ENCODE data around the gene CFAP54. TPM values are rescaled to one million over a fixed set of nuclear protein-coding genes. Genes with fewer than 3 reads are reported as not detected.

CFAP54 gene
- polyA plus RNA-seq, 1 of the 3 experiments (the other 2 are of a cell fraction), result 0.87 TPM

DNA sequence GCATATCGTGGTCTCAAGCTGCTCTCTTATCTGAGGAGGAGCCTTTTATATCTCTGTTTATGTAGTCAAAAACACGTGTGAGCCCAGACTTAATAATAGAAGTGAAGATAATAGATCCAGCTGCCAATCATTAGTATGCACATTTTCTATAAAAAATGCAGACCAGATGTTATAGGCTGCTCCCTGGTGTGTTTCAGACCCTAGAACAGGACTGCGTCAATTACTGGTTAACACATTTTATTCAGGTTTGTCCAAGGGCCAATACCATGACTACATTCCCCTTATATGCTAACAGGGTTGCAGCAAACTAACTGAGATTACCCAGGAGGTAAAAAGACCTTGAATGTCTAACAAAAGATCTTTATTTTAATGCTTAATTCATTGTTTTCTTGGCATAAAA, 319.2 kb downstream of the CFAP54 start:
- Histone ChIP-seq H3K9me3 (no peaks in the 10 kb centered on the region), H3K36me3 (replicated peaks in 1 of 2; ENCODE audit: control insufficient read depth in 1 of 2, insufficient read depth in 2 of 2, low read length in 1 of 2) (no peaks in the 10 kb centered on the region), H2AFZ (ENCODE audit: low read depth) (no peak overlapping the region), H3K9me2 (no peaks in the 10 kb centered on the region), H3K27ac (ENCODE audit: low read depth in 2 of 2, low read length in 1 of 2) (no peak overlapping the region), H3K27me3 (ENCODE audit: insufficient read depth) (no peaks in the 10 kb centered on the region), H3K9ac (no peak overlapping the region), H3K79me2 (ENCODE audit: insufficient read depth) (no peaks in the 10 kb centered on the region), H3K4me2 (no peak overlapping the region), H3K4me3 (ENCODE audit: low read depth in 2 of 2, low read length in 1 of 2) (no peak overlapping the region), H4K20me1 (ENCODE audit: insufficient read depth) (no peaks in the 10 kb centered on the region), H3K4me1 (ENCODE audit: control insufficient read depth in 1 of 2, insufficient read depth in 2 of 2, low read depth in 1 of 2, low read length in 1 of 2) (0 out of 4 replicates have a peak, but pooled peaks cover 0 to 6% of the 10 kb centered on the region in 2 experiments), H3F3A (replicated peaks; ENCODE audit: insufficient read depth) (no peaks in the 10 kb centered on the region)
- 18% methylated on average over 3 of the region's 3 CpGs for WGBS (ENCODE audit: low lambda C conversion rate)
- ChIA-PET CTCF (no interaction called here), POLR2A (no interaction called here)
- no peak for TF ChIP-seq FOXJ3 (CRISPR knock-in tag; IDR thresholded peaks at IDR 0.05)
- no peak for TF ChIP-seq TAF1 (IDR thresholded peaks at IDR 0.05; ENCODE audit: borderline replicate concordance, low read depth, low read length)
- TF ChIP-seq, protein P1, sequence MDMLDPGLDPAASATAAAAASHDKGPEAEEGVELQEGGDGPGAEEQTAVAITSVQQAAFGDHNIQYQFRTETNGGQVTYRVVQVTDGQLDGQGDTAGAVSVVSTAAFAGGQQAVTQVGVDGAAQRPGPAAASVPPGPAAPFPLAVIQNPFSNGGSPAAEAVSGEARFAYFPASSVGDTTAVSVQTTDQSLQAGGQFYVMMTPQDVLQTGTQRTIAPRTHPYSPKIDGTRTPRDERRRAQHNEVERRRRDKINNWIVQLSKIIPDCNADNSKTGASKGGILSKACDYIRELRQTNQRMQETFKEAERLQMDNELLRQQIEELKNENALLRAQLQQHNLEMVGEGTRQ (IDR thresholded peaks at IDR 0.05; ENCODE audit: borderline replicate concordance, low read depth, low read length), result no peak
- no peak for TF ChIP-seq RAD21 (IDR thresholded peaks at IDR 0.05; ENCODE audit: low read length)
- TF ChIP-seq RFX5 (IDR thresholded peaks at IDR 0.05; ENCODE audit: low read length), result no peak
- no peak for TF ChIP-seq CHD2 (IDR thresholded peaks at IDR 0.05; ENCODE audit: low read length, partially characterized antibody)
- TF ChIP-seq, protein P2, sequence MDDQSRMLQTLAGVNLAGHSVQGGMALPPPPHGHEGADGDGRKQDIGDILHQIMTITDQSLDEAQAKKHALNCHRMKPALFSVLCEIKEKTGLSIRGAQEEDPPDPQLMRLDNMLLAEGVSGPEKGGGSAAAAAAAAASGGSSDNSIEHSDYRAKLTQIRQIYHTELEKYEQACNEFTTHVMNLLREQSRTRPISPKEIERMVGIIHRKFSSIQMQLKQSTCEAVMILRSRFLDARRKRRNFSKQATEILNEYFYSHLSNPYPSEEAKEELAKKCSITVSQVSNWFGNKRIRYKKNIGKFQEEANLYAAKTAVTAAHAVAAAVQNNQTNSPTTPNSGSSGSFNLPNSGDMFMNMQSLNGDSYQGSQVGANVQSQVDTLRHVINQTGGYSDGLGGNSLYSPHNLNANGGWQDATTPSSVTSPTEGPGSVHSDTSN (IDR thresholded peaks at IDR 0.05), result no peak
- TF ChIP-seq JUND (IDR thresholded peaks at IDR 0.05), result no peak
- TF ChIP-seq, protein P3, sequence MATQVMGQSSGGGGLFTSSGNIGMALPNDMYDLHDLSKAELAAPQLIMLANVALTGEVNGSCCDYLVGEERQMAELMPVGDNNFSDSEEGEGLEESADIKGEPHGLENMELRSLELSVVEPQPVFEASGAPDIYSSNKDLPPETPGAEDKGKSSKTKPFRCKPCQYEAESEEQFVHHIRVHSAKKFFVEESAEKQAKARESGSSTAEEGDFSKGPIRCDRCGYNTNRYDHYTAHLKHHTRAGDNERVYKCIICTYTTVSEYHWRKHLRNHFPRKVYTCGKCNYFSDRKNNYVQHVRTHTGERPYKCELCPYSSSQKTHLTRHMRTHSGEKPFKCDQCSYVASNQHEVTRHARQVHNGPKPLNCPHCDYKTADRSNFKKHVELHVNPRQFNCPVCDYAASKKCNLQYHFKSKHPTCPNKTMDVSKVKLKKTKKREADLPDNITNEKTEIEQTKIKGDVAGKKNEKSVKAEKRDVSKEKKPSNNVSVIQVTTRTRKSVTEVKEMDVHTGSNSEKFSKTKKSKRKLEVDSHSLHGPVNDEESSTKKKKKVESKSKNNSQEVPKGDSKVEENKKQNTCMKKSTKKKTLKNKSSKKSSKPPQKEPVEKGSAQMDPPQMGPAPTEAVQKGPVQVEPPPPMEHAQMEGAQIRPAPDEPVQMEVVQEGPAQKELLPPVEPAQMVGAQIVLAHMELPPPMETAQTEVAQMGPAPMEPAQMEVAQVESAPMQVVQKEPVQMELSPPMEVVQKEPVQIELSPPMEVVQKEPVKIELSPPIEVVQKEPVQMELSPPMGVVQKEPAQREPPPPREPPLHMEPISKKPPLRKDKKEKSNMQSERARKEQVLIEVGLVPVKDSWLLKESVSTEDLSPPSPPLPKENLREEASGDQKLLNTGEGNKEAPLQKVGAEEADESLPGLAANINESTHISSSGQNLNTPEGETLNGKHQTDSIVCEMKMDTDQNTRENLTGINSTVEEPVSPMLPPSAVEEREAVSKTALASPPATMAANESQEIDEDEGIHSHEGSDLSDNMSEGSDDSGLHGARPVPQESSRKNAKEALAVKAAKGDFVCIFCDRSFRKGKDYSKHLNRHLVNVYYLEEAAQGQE (IDR thresholded peaks at IDR 0.05; ENCODE audit: low read depth, low read length), result no peak
- TF ChIP-seq, protein P4, sequence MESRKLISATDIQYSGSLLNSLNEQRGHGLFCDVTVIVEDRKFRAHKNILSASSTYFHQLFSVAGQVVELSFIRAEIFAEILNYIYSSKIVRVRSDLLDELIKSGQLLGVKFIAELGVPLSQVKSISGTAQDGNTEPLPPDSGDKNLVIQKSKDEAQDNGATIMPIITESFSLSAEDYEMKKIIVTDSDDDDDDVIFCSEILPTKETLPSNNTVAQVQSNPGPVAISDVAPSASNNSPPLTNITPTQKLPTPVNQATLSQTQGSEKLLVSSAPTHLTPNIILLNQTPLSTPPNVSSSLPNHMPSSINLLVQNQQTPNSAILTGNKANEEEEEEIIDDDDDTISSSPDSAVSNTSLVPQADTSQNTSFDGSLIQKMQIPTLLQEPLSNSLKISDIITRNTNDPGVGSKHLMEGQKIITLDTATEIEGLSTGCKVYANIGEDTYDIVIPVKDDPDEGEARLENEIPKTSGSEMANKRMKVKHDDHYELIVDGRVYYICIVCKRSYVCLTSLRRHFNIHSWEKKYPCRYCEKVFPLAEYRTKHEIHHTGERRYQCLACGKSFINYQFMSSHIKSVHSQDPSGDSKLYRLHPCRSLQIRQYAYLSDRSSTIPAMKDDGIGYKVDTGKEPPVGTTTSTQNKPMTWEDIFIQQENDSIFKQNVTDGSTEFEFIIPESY (IDR thresholded peaks at IDR 0.05; ENCODE audit: borderline replicate concordance, low read depth), result no peak
- TF ChIP-seq FOXM1 (IDR thresholded peaks at IDR 0.05; ENCODE audit: low read depth), result no peak
- DNase-seq, result no peak
